Breast epithelium (tissue), 3 donors: ENCODE results near the gene PCYT2.
"Not testable (repeated sequence)": the region's sequence is repeated elsewhere in the genome, so short reads cannot be mapped to it uniquely, and the experiment has no call there.

ENCODE experiments used
- POLR2A ChIP-seq: fragments of 450-650 bp; IDR thresholded peaks from one replicate; pipeline ENCODE4 v1.6.1; 2016; ENCODE audit warnings: antibody characterized with exemption, mild to moderate bottlenecking, moderate library complexity
- POLR2AphosphoS5 ChIP-seq, 3 donors: sonication (generic); formaldehyde crosslinking; IDR thresholded peaks; one replicate each; pipeline ENCODE4 v1.6.1; 2017; ENCODE audit warnings: antibody characterized with exemption in 3 of 3

- not testable (repeated sequence) for TF ChIP-seq POLR2AphosphoS5 (IDR thresholded peaks at IDR 0.05); POLR2A
Measured at GRCh38 chr17:81918333-81918669, 7.1 kb upstream of the PCYT2 start.
